GM18517 (cell line): ENCODE results near the gene TNS1.

Experiments used
- ATAC-seq: cut with Tn5 transposase; IDR thresholded peaks from one replicate; pipeline ENCODE4 v1.9.1; 2021; ENCODE audit warnings: mild to moderate bottlenecking, moderate library complexity; ENCODE audit not compliant: unreplicated experiment

TNS1 gene

DNA sequence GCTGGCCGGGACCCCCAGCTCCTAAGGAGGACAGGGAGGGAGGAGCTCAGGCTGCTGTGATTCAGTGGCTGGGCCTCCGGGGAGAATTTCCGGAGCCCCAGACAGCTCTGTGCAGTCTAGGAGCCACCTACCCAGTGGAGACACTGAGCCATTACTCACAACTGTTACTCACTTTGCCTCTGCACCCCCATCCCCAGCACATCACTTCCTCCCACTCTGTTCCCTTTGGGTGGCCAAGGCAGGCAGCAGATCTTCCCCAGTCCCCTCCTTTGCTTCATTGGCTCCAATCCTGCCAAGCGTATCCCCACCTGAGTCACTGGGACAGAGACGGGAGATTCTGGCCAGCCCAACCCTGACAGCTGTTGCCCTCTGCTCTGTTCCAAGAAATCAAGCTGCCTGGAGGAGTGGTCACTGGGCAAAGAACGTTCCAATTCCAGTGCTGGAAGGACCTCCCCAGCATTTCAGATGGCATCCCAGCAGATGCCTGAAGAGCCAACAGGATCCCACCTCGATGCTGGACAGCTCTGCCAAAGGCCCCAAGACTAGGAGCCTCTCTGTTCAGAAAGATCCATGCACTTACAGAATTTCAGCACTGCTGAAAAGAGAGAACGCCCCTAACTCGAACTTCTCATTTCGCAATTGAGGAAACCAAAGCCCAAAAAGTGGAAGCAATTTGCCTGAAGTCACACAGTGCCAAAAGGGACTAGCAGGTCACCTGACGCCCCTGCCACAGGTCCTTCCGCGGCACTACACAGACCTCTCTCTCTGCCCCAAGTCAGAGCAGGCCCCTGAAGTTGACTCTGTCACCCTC, 68.3 kb downstream of the TNS1 start:
- ATAC-seq, result no peak

DNA sequence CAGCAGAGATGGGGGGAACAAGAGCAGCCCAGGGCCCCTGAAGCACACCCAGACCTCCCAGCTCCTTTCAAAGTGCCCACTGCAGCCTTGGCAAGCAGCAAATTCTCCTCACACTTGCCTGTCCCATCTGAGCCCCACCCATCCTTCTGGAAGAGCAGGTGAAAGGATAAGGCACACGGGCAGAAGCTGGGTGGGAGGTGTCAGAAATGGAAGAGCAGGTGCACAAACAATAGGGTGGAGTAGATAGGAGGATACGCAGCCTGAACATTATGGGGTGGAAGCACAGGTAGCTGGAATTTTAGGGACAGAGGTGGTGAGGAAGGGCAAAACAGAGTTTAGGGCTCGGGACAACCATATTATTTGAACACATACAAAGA, 69.2 kb downstream of the TNS1 start:
- no peak for ATAC-seq

DNA sequence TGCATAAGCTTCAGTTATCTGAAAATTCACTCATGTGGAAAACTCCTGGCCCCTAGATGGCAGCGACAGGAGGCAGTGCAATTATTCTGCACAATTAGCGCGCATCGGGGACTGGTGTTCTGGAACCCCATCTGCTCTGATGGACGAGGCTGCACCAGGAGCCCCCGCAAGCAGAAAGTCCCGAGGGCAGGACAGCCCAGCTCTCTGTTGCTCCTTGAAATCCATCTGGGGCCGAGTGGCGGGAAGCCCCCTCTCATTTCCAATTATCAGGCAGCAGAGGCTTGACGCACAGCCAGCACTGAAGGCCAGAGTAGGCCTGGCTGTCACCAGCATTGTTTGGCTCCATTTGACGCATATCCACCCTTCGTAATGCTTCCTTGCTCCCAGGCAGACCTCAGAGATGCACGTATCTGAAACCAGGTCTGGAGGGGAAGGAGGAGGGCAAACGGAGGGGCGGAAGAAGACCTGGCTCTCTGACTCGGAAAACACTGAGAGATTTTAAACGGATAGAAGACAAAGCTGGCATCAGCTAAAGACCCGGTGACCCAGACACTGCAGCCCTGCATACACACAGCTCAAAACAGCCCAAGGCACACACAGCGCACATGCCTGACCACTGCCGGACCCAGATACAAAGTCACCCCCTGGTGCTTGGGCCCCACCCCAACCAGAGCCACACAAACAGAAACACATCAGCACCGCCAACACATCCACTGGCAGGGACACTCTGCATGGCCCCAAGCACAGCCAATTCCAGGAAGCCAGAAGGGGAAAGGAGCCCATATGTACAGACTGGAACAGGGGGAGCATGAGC, 69.8 kb downstream of the TNS1 start:
- ATAC-seq, result no peak

- no peak for ATAC-seq
Observed at GRCh38 chr2:217931846-217932560, 70.8 kb downstream of the TNS1 start.

- ATAC-seq, result no peak
Observed at GRCh38 chr2:217930761-217931563, 71.8 kb downstream of the TNS1 start.

DNA sequence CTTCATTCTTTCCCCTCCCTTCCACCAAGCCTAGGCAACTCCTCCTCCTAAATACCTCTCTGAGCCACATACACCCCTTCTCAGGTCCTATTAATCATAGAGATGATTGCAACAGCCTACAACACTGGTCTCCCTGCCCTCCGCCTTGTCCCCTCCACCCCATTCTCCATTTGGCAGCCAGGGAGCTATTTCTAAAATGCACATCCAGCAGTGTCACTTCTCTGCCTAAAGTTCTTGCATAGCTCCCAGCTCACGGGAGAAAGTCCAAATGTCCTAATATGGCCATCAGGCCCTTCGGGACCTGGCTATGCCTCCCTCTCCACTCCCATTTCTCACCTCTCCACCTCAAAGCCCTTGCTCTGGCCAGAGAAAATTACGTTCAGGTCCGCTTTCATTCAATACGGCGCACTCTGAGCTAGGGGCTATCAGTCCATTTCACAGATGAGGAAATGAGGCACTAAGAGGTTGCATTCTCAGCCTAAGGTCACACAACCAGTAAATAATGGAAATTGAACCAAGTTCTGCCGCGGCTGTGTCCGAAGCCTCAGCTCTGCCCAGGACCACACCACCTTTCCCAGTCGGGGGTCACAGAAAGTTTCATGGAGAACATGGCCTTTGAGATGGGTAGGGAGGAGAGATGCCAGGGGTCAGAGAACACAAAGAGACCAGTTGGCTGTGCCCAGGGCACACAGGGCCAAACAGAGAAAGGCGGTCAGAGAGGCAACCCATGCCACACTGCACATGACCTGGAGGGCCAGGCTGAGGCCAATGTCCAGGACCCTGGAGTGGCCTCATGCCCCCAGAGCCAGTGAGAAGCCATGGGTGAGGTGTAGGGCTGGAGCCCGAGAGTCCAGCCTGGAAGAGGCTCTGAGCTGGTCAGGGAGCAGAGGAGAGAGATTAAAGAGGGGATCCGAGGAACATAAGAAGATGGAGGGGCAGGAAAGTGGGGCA, 72.8 kb downstream of the TNS1 start:
- no peak for ATAC-seq

DNA sequence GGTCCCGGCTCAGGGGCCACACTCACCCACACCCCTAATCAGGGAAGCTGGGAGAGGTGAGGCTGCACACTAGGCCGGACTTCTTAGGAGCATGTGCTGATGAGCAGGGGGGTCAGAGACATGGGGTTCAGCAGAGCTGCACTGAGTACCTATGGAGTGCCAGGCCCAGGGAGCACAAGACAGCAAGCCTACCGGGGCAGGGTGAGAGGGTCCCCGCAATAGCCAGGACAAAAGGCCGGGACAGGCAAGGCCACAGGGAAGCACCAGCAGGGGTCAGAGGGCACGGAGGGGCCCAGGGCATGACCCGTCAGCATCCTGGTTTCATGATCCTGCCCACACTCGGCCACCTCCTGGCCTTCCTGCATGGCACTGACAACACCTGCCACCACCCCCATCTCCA, 73.5 kb downstream of the TNS1 start:
- ATAC-seq, result no peak

GRCh38 chr2:217928324-217929181, 74.2 kb downstream of the TNS1 start:
- ATAC-seq, result no peak

- no peak for ATAC-seq
Observed at GRCh38 chr2:217927601-217928323, 75.0 kb downstream of the TNS1 start.

DNA sequence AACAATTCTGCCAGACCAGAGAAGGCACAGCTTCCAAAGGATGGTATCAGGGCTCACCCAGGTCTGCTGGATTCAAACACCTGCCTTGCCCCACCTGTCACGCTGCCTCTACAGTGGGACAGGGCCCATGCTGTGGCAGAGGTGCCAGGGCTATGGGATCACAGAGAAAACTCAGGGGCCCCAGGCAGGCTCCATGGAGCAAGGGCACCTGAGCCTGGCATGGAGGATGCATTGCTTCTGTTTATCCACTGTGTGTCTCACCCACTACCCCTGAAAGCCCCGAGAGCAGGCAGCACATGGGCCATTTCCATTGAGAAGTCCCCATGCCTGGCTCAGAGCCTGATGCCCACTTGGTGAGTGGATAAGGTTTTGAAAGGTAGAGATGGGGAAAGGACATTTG, 76.0 kb downstream of the TNS1 start:
- ATAC-seq, result no peak

DNA sequence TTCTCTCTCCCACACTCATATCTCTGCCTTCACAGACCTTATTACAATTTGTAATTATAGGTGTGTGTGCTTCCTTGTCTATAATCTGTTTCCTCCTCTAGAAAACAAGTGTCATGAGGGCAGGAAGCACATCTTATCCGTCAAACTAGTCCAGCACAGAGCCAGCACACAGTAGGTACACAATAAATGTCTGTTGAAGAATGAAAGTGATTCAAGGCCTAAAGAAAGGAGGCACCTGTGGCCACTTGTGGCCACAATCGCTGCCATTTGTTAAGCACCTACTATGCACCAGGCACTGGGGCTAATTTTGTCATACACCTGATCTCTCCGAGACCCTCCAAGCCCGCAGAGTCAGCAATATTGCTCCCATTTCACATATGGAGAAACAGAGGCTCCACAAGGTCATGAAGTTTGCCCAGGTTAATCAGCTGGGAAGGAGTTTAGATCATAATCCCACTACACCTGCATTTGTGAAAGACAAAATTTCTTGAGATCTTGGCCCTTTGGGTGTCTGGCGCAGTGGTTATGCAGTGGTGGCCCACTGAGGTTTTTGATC, 78.4 kb downstream of the TNS1 start:
- ATAC-seq, result no peak

DNA sequence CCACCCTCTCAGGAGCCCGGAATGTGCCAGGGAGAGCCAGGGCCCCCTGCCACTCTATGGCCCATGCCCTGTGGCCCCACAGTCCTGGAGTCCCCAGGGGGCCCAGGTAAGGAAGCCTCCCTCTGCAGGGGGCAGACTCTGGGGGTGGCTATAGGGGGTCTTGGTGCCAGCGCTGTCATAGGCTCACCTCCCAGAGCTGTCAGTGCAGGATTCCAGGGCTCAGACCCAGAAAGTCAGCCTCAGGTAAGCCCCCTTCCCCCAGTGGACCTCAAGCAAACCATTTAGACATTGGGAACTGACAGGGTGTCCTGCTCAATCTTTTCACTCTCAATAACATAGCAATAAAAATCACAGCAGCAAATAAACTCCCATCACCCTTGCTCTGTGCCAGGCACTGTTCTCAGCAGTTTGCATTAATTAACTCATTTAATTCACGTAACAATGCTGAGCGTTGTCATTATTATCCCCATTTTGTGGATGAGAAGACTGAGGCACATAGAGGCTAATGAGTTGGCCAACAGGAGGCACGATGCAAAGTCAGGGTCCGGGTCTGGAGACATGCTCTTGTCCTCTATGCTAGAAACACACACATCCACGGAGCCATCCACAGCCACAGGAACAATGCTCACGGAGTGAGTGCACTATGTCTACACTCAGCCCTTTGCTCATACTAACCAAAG, 79.6 kb downstream of the TNS1 start:
- no peak for ATAC-seq

DNA sequence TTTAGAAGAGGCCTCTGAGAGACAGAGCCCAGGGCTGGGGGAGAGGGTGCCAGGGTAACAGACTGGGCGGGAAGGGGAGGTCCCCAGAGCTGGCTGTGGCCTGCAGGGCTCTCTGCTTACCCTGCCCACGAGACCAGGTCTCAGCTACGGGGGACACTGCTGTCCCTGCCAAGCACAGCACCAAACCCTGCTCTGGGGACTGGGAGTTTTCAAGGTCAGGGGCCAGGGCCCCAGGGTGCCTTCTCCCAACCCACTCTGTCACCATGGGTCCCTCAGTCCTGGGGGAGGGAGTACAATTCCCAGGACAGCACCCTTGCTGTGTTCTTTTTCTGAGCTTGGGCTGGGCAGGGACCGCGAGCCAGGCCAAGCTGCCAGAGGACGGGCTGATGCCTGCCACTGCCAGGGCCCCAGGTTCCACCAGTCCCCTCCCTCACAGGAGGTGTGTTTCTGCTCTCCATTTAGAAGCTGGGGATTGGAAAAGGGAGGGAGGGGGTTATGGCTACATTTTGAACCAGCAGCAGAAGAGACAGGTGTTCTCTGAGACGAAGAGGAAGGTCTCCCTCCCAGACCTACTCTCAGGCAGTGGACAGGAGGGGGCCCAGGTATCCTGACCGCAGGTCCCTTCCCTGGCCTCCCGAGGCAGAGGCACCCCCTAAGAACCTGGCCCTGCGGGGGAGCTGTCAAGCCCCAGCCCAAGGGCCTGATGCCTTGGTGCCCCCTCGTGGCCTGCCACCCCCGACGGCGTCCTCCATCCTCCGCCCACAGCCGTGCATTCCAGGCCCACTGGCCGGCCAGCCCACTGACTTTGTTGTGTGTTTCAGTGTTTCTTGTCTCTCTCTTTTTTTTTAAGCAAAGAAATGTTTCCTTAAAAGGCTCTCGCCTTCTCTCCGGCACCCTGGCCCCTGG, 80.4 kb downstream of the TNS1 start:
- no peak for ATAC-seq

- no peak for ATAC-seq
Observed at GRCh38 chr2:217920879-217921603, 81.8 kb downstream of the TNS1 start.

DNA sequence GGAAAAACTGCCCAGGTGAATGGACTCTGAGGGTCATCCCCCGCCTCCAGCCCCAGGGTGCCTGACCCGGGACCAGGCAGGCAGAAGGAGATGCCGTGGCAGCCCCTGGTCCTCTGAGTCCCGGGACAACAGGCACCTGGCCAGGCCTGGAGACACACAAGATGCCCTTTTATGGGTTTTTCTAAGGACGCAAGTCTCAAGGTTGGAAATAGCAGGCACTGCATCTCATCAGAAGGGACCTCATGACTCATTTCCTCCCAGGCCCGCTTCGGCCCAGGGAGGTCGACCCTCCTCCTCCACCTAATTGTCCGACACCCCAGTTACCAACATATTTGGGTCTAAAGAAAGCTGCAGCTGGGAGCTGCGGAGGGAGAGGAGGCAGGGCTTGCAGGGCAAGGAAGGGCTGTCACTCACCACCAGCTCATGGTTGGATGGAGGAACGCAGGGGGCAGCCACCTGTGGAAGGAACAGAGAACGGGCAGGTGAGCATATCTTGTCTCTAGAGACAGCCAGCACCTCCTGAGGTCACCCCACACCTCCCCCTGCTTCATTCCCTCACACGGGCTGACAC, 82.9 kb downstream of the TNS1 start:
- no peak for ATAC-seq
